Adrenal gland (tissue), 12 donors: ENCODE results near the gene NOP14. TPM values are rescaled to one million over a fixed set of nuclear protein-coding genes. Genes with fewer than 3 reads are reported as not detected.

Source experiments
- DNase-seq, 7 donors: peaks; one replicate each; pipeline ENCODE4 v3.0.0-alpha.2; 2019 to 2020
- H3K27ac ChIP-seq, 5 donors: fragments of 200-600 bp; sonication (generic) in 4 of 5; 1 replicate in 3 of 5; 2 replicates in 2 of 5; pipeline versions ENCODE4 v1.5.1 to v1.8.0; 2016 to 2020; ENCODE audit warnings: mild to moderate bottlenecking in 1 of 5
- H3K27me3 ChIP-seq: fragments of 200-600 bp; 2 replicates; pipeline ENCODE4 v1.8.0; 2021
- H3K36me3 ChIP-seq, 2 donors: fragments of 200-600 bp; replicated peaks in 1 of 2; 1 replicate in 1 of 2; 2 replicates in 1 of 2; pipeline versions ENCODE4 v1.5.1 to v1.8.0; 2018 to 2022
- H3K4me1 ChIP-seq, 2 donors: fragments of 200-600 bp; replicated peaks in 1 of 2; 1 replicate in 1 of 2; 2 replicates in 1 of 2; pipeline versions ENCODE4 v1.5.1 to v1.8.0; 2018 to 2021
- H3K4me3 ChIP-seq, 4 donors: fragments of 200-600 bp; sonication (generic) in 3 of 4; one replicate each; pipeline ENCODE4 v1.5.1; 2016 to 2018
- H3K9me3 ChIP-seq, 3 donors: fragments of 200-600 bp; sonication (generic) in 1 of 3; replicated peaks in 1 of 3; 1 replicate in 2 of 3; 2 replicates in 1 of 3; pipeline versions ENCODE4 v1.5.1 to v1.8.0; 2016 to 2021
- CTCF ChIP-seq, 6 experiments: fragments of 450-650 bp in 4 of 6; fragments of 200-600 bp in 2 of 6; sonication (generic) in 1 of 6; IDR thresholded peaks; 1 replicate in 5 of 6; 2 replicates in 1 of 6; pipeline versions ENCODE4 v1.5.1 to v1.8.0; 2016 to 2021; ENCODE audit warnings: antibody characterized with exemption in 6 of 6, mild to moderate bottlenecking in 2 of 6, moderate library complexity in 1 of 6
- POLR2A ChIP-seq, 2 donors: fragments of 450-650 bp; IDR thresholded peaks; one replicate each; pipeline ENCODE4 v1.6.1; 2017; ENCODE audit warnings: antibody characterized with exemption in 2 of 2, mild to moderate bottlenecking in 2 of 2, moderate library complexity in 1 of 2
- WGBS, 4 donors: extraction: QIAGEN DNeasy Blood & Tissue Kit in 2 of 4; methylation state at CpG; one replicate each; pipeline versions ENCODE4 v1.1.5 to v1.1.7; 2013 to 2017; 5-methylcytosine and 5-hydroxymethylcytosine counted together
- intact Hi-C, 2 donors: fragments of 100-400 bp; cut with DNase I; formaldehyde crosslinking; loops; one replicate each; pipeline versions ENCODE4 v1.14.1 to v1.15.0; 2022 to 2023
- polyA plus RNA-seq, 3 donors: library from polyadenylated mRNA; stranded (reverse); fragments of 200-250 nt in 2 of 3; fragments of 350-450 nt in 1 of 3; fragmentation: Illumina TruSeq in 1 of 3; extraction: RNeasy Lipid Tissue Mini Kit (QIAGEN cat#74804) in 1 of 3; gene quantifications; one replicate each; pipeline ENCODE4 v1.2.3, GENCODE V29; 2013 to 2014
- total RNA-seq, 9 donors: library from RNA; depleted of rRNA in 4 of 9; stranded (reverse); fragments of >200 nt in 4 of 9; fragments of 120-200 nt in 1 of 9; fragmentation: NEBNext Ultra II Directional in 1 of 9; extraction: Animal tissue kit (Norgen Biotek cat#: 25700) in 1 of 9; gene quantifications; one replicate each; pipeline versions ENCODE4 v1.1.0 to v1.2.4, GENCODE V29; 2013 to 2023
- donor health status: healthy with polysubstance abuse.
- donor health status: Bipolar disorder and iron deficiency.
- donor health status: DM: yes; HTN: yes; CAD: no.
- donor health status: DM: no; HTN: no; CAD: no.
- donor health status: DM: no; HTN: no; CAD: no.
- donor health status: DM: yes; HTN: yes; CAD: no.

The NOP14 gene
- total and polyA plus RNA-seq, 12 donors: 16.4 to 56.5 (median 25.5) TPM

GRCh38 chr4:2981256-2981819, 18.1 kb upstream of the NOP14 start:
- Histone ChIP-seq H3K4me3 (no peak overlapping the region), H3K36me3 (no peaks in the 10 kb centered on the region), H3K4me1 (no peaks in the 10 kb centered on the region), H3K9me3 (no peaks in the 10 kb centered on the region), H3K27me3 (no peaks in the 10 kb centered on the region), H3K27ac (no peak overlapping the region)
- no peak for DNase-seq
- WGBS, 4 donors: 78 to 91% (median 86%) methylated on average over 3 to 4 of the region's 4 CpGs
- intact Hi-C loops: no loop called here
- no peak for TF ChIP-seq CTCF (IDR thresholded peaks at IDR 0.05)
- TF ChIP-seq POLR2A (IDR thresholded peaks at IDR 0.05): no peak

- no peak overlapping the region for H3K27ac ChIP-seq
These were observed 14.2 kb upstream of the NOP14 start for GRCh38 chr4:2977211-2978088.

GRCh38 chr4:2971275-2971674, 8.1 kb upstream of the NOP14 start:
- H3K36me3 ChIP-seq: no peaks in the 10 kb centered on the region
- TF ChIP-seq CTCF (IDR thresholded peaks at IDR 0.05) (no peak), POLR2A (IDR thresholded peaks at IDR 0.05) (no peak)
- H3K4me3 ChIP-seq: no peak overlapping the region
- H3K4me1 ChIP-seq: no peaks in the 10 kb centered on the region
- H3K27me3 ChIP-seq: no peaks in the 10 kb centered on the region
- no peaks in the 10 kb centered on the region for H3K9me3 ChIP-seq
- no peak overlapping the region for H3K27ac ChIP-seq
- intact Hi-C loops: no loop called here
- WGBS, 4 donors: 88 to 93% (median 89%) methylated on average over 3 of the region's 3 CpGs
- DNase-seq: no peak

More at GRCh38 chr4:2977211-2978088, 14.2 kb upstream of the NOP14 start:
- Histone ChIP-seq H3K4me3 (no peak overlapping the region), H3K4me1 (no peaks in the 10 kb centered on the region), H3K27me3 (no peaks in the 10 kb centered on the region), H3K9me3 (no peaks in the 10 kb centered on the region), H3K36me3 (no peaks in the 10 kb centered on the region)
- TF ChIP-seq CTCF (IDR thresholded peaks at IDR 0.05): no peak
- no peak for TF ChIP-seq POLR2A (IDR thresholded peaks at IDR 0.05)
- 85 to 88% (median 87%) methylated on average over 14 of the region's 14 CpGs for WGBS, 4 donors
- intact Hi-C loops: loop anchor here in 1 of 2 donors (5.0 kb wide), 1 partner anchor 60 kb away; no protein-coding TSS in a partner anchor
- DNase-seq: no peak

- H3K36me3 ChIP-seq: no peaks in the 10 kb centered on the region
- H3K27me3 ChIP-seq: no peaks in the 10 kb centered on the region
- intact Hi-C loops: no loop called here
- no peak overlapping the region for H3K27ac ChIP-seq
- no peak for TF ChIP-seq CTCF (IDR thresholded peaks at IDR 0.05)
- no peak for TF ChIP-seq POLR2A (IDR thresholded peaks at IDR 0.05)
- DNase-seq: no peak
- 72 to 83% (median 78%) methylated on average over 3 of the region's 3 CpGs for WGBS, 4 donors
- no peak overlapping the region for H3K4me3 ChIP-seq
- H3K9me3 ChIP-seq: no peaks in the 10 kb centered on the region
- peaks cover 0 to 8% of the 10 kb centered on the region in 2 donors for H3K4me1 ChIP-seq
These were observed 5.2 kb upstream of the NOP14 start for GRCh38 chr4:2968381-2968780.
